Skeletal muscle cell (primary cell): ENCODE measurements around the gene NR3C1.
A peak's percentile ranks its signal among the peaks of the same experiment; 100 is the strongest.

ENCODE experiments used
- DNase-seq: peaks from one replicate; pipeline ENCODE4 v3.0.0-alpha.2; 2010; ENCODE audit warnings: low read depth
- H3K4me3 ChIP-seq: 2 replicates; pipeline ENCODE4 v1.5.1; 2011; ENCODE audit warnings: low read depth, mild to moderate bottlenecking, control low read depth, low read length, moderate library complexity

Gene NR3C1

GRCh38 chr5:143318270-143318669 is 85.2 kb downstream of the NR3C1 start:
- DNase-seq: no peak
- H3K4me3 ChIP-seq: no peak overlapping the region

GRCh38 chr5:143316844-143317631 is 86.4 kb downstream of the NR3C1 start:
- no peak for DNase-seq
- H3K4me3 ChIP-seq: no peak overlapping the region

DNA sequence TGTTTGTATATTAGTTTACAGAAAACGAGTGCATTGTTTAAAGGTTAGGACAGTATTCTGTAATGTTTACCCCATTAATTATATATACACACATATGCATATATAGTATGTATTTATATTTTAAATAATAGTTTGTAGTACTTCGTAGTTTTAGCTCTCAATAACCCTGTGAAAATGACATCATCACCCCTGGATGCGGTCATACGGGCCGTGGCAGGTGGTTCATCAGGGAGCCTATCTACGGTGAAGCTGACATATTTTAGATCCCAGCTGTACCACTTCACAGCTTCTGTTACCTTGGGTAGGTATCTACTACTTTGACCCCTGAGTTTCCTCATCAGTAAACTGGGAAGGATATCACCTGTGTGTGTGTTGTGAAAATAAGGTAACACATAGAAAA is 87.1 kb downstream of the NR3C1 start:
- H3K4me3 ChIP-seq: no peak overlapping the region
- DNase-seq: no peak

- no peak overlapping the region for H3K4me3 ChIP-seq
- no peak for DNase-seq
Observed at GRCh38 chr5:143315929-143316328, 87.6 kb downstream of the NR3C1 start.

GRCh38 chr5:143315214-143315613 is 88.3 kb downstream of the NR3C1 start:
- no peak for DNase-seq
- no peak overlapping the region for H3K4me3 ChIP-seq

DNA sequence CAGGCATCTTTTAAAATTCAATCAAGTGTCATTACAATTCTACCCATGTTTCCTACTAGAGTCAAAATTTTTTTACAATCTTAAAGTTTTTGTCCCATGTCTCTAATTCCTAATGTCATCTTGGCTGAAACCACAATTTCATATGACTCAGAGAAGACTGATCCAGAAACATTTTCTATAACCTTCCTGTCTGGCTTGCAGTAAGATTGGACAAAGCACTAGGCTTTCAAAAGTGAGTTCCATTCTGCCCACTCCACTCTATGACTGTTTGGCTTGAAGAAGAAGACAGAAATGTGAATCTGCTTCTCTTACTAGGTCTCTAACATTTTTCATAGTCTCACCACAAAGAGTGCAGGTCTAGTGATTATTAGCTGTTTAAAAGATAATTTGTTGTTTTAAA is 88.8 kb downstream of the NR3C1 start:
- no peak overlapping the region for H3K4me3 ChIP-seq
- DNase-seq: peak; percentile 62

- DNase-seq: no peak
- H3K4me3 ChIP-seq: no peak overlapping the region
Observed at GRCh38 chr5:143314099-143314498, 89.4 kb downstream of the NR3C1 start.

DNA sequence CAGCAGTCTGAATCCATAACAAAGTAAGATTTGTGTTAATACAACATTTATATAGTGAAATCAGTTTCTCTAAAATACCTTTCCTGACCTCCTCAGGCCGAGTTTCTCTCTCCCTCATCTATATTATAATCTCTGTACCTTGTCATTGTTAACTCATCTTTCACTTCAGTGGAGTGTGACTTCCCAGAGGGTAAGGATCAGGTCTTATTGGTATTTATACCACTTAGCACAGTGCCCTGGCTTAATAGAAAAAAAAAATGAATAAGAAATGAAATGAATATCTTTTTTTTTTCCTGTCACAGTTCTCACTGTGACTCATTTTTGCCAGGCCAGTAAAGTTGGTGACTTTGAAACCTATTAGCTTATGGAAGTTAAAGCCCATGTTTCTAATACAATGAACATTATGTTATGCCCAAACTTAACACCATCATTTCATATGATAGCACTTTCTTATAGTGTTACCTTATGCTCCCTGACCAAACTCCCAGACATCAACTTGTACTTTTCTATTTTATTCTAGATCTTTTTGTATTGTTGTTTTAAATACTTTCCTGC is 90.1 kb downstream of the NR3C1 start:
- DNase-seq: no peak
- no peak overlapping the region for H3K4me3 ChIP-seq

DNA sequence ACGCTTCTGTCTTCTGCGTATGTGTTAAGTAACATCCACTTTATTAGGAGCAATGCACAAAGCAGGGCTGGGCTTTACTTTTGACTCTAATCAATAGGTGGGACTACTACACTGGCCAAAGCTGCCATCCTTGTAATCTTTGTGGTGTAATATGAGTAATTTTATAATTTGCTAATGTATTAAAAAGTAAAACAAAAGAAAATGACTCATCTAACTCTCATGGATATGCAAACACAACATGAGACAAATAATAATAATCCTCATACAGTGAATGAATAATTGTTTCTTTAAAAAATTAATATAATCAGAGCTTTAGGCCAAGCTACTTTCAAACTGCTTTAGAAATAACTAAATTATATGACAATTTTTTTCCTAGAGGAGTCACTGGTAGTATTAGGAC is 90.7 kb downstream of the NR3C1 start:
- H3K4me3 ChIP-seq: no peak overlapping the region
- no peak for DNase-seq

DNA sequence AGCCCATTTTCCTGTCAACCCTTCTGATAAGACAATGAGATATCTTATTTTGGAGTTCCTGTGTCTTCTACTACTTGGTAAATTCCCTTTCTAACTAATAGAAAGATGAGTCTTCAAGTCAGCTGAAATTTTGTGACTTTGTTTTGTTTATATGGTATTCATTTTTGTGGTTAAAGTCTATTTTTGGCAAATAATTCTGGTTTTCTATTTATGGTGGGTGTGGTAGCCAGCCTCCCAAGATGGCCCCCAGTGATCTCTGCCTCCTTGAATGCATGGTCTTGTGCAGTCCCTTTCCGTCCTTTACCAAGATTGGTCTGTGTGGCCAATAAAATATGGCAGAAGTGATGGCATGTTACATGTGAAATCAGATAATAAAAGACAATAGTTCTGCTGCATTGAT is 91.5 kb downstream of the NR3C1 start:
- H3K4me3 ChIP-seq: no peak overlapping the region
- DNase-seq: no peak

DNA sequence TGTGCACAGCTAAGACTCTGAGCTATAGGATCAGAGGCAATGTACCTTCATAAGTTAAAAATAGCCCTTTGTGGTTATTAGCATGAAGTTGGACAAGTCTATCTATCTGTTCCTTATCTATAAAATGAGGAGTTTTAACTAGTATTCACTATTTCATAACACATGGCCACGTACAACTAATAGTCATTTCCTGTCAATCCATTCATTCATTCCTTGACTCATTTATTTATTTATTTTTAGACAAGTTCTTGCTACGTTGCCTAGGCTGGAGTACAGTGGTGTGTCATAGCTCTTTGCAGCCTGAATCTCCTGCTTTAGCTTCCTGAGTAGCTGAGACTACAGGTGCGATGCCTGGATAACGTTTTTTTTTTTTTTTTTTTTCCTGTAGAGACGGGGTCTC is 92.1 kb downstream of the NR3C1 start:
- DNase-seq: peak; percentile 62
- no peak overlapping the region for H3K4me3 ChIP-seq

GRCh38 chr5:143309661-143310431 is 93.6 kb downstream of the NR3C1 start:
- H3K4me3 ChIP-seq: no peak overlapping the region
- peak; percentile 22 for DNase-seq

DNA sequence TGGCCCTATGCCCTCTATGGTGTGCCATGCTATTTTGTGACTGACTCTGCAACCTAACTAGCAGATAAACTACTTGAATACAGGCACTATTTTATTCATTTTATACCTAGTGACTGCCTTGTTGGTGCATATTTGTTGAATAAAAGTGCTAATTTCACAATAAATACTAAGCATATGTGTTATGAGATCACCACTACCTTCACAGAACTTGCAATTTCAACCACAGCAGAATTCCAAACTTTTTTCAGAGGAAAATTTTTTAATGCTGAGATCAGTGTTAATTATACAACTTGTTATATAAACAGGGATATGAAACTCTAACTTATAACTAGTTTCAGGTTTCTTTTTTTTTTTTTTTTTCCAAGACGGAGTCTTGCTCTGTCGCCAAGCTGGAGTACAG is 94.8 kb downstream of the NR3C1 start:
- DNase-seq: no peak
- no peak overlapping the region for H3K4me3 ChIP-seq

GRCh38 chr5:143306040-143306439 is 97.4 kb downstream of the NR3C1 start:
- no peak overlapping the region for H3K4me3 ChIP-seq
- DNase-seq: no peak

- no peak for DNase-seq
- no peak overlapping the region for H3K4me3 ChIP-seq
Observed at GRCh38 chr5:143304836-143305475, 98.5 kb downstream of the NR3C1 start.

DNA sequence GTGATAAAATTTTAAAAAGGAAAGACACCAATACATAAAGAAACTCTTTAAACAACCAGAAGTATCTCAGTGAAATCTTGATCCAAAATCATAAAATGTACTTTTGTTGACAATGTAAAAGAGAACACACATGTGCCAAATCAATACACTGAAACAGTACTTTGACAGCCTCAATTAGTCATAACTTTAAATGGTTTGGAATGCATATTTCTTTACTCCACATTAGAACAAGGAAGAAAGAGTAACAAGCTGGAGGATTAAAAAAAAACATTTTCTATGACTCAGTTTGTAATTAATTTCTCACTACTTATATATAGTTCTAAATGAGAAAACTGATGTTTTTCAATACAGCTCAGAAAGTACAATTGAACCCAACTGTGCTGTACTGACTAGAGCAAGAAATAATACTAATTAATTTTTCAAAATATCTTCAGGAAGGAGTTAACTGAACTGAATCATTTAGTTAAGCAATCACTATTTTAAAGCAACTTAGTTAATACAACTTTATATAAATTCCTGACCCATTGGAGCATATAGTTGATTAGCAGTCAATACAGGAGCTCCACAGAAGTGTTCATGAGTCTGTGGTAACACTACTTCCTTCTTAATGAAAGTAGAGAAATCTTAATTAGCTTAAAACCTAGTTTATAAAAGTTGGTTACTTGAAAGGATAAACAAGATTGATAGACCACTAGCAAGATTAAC is 101.0 kb downstream of the NR3C1 start:
- DNase-seq: no peak
- H3K4me3 ChIP-seq: no peak overlapping the region

DNA sequence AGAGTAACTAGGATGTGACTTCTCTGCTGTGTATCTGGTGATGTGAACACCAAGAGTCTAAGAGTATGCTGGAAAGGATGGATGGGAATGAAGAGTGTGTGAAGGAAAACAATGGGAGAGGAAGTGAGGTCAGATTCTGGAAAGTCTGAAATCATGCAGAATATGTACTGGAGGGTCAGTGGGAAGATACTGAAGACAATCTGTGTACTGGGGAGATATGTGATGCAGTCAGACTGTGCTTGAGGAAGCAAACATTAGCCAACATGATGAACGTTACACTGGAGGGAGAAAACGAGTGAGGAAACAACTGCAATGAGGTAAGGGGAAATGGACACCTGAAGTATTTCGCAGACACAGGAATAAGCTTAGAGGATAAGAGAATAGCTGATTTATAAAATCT is 105.7 kb downstream of the NR3C1 start:
- no peak overlapping the region for H3K4me3 ChIP-seq
- no peak for DNase-seq

DNA sequence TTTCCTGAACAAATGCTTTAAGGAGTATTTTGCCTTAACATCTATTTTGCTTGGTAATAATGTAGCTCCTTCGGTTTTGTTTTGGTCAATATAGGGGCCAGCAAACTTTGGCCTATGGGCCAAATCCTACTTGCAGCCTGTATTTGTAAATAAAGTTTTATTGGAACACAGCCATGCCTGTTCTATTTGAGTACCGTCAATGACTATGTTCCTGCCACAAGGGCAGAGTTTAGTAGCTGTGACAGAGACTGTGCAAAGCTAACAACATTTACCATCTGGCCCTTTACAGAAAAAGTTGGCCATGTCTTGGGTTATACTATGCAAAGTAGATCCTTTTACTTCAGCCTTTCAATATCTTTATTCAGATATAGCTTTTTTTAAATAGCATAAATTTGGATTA is 113.4 kb downstream of the NR3C1 start:
- H3K4me3 ChIP-seq: no peak overlapping the region
- no peak for DNase-seq

- DNase-seq: no peak
- no peak overlapping the region for H3K4me3 ChIP-seq
Observed at GRCh38 chr5:143284521-143284920, 119.0 kb downstream of the NR3C1 start.

GRCh38 chr5:143284002-143284401 is 119.5 kb downstream of the NR3C1 start:
- H3K4me3 ChIP-seq: no peak overlapping the region
- DNase-seq: no peak
